Measurements from ENCODE around the gene FOSB. TPM values are rescaled to one million over a fixed set of nuclear protein-coding genes. Genes with fewer than 3 reads are reported as not detected.

FOSB gene
- total and polyA plus RNA-seq, 9 of the 15 experiments (the other 6 are each of a cell fraction or from before 2014, with no cell fraction given) = 0.11 to 2.7 (median 0.73) TPM

DNA sequence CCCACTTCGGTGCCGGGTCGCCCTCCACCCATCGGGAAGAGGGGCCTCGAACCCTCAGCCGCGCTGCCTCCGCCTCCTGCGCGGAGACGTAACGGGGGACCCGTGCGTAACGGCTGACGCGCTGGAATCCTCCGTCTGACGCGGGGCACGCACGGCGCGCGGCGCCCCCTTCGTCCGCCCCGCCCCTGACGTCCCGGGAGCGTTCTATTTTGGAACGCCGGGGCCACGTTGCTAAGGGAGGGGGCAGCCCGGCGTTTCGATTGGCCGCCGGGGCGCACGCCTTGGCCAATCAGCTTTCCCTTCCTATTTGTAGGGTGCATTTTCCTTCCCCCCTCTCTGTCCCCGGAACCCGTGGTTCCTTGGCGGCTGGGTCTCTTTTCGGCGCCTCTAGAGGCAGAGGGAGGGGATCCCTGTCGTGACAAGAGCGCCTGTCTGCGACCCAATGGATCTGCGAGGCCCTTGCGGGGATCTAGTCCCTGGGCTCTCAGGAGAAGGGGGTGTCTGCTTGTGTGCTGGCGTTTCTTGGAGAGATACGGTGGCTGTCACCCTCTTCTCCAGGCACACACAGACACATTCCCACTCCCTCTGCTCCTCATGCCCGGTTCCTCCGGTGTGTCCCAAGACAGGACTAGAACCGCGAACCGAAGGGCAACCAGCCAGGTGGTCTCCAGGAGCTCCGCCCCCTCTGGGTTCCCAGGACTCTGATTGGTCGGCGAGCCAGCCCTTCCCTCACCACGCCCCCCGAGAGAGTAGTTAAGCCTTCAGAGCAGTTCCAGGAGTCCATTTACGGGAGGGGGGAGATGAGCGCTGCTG is 1.5 kb downstream of the FOSB start (continued):
- TF ChIP-seq, protein P1, sequence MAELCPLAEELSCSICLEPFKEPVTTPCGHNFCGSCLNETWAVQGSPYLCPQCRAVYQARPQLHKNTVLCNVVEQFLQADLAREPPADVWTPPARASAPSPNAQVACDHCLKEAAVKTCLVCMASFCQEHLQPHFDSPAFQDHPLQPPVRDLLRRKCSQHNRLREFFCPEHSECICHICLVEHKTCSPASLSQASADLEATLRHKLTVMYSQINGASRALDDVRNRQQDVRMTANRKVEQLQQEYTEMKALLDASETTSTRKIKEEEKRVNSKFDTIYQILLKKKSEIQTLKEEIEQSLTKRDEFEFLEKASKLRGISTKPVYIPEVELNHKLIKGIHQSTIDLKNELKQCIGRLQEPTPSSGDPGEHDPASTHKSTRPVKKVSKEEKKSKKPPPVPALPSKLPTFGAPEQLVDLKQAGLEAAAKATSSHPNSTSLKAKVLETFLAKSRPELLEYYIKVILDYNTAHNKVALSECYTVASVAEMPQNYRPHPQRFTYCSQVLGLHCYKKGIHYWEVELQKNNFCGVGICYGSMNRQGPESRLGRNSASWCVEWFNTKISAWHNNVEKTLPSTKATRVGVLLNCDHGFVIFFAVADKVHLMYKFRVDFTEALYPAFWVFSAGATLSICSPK (IDR thresholded peaks at IDR 0.05; ENCODE audit: borderline replicate concordance) = no peak
- TF ChIP-seq, protein P2, sequence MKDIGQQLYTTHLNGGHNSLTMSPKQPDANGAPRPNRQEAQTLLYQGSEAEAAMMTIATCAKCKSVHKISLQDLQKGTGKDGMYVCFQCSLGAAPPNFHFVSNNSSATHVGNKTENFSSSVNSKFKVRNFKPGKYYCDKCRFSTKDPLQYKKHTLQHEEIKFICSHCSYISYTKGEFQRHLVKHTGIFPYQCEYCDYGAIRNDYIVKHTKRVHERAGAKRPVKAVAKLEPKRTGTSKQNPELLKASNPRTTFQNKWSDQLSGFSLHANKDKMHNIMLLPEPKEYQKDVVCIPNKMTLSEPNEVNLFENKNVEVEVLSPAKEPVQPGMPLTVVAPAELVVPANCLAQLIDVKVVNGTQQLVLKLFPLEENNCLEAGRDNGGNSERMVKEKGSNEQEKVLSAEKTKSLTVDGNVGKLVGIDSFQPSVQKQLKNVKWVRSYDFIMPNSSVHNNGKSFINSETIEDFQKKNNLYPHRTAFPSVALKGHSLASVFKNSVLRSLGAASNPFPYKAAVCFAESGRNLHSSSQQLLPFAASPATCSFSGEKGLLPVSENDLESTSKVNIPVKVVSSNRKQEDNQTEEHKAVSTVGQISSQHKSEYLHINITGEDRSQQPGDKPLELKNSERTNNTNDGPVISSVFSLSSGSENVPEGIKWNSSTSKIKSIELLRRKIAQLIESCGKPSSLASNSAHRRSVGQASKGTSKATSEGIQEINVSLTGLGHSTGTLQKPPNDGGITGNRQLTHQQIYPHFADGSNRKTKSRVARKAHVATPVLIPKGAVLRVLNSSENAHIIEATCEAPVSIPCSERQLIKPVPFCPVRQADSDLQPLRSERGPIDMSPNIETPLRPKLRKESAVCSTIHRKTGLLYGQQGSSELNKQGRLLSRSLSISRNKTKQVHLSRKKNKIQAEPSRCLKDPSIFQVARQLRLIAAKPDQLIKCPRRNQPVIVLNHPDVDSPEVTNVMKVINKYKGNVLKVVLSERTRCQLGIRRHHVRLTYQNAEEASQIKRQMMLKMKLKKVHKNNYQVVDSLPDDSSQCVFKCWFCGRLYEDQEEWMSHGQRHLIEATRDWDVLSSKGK (CRISPR knock-in tag; IDR thresholded peaks at IDR 0.05) = no peak
- TF ChIP-seq SRSF1 (IDR thresholded peaks at IDR 0.05; ENCODE audit: low read depth, low read length) = no peak
- peak; percentile 86 for TF ChIP-seq SAP30 (IDR thresholded peaks at IDR 0.05; ENCODE audit: borderline replicate concordance, insufficient read depth, low read depth, low read length, poor library complexity, severe bottlenecking)
- peak; percentile 39 to 48; a peak in 1 of 4 replicates for TF ChIP-seq FOXK2 (conservative IDR thresholded peaks at IDR 0.05 in 1 of 2, IDR thresholded peaks at IDR 0.05 in 1 of 2; ENCODE audit: low read depth in 2 of 2)
- no peak for TF ChIP-seq ZNF79 (CRISPR knock-in tag; IDR thresholded peaks at IDR 0.05; ENCODE audit: low read depth)
- TF ChIP-seq FUS (optimal IDR thresholded peaks at IDR 0.05; ENCODE audit: low read depth, low read length) = no peak
- TF ChIP-seq MCM2 (IDR thresholded peaks at IDR 0.05; ENCODE audit: low read depth) = no peak
- peak; percentile 86 for TF ChIP-seq CTBP1 (IDR thresholded peaks at IDR 0.05; ENCODE audit: borderline replicate concordance)
- TF ChIP-seq HMGN3 (IDR thresholded peaks at IDR 0.05; ENCODE audit: borderline replicate concordance, extremely low read depth, insufficient read length, low read depth, low read length) = peak; percentile 97
- TF ChIP-seq HIVEP1 (CRISPR knock-in tag; IDR thresholded peaks at IDR 0.05) = peak; percentile 60; the same call in 1 of the 2 replicates
- no peak for TF ChIP-seq RAD51 (IDR thresholded peaks at IDR 0.05; ENCODE audit: borderline replicate concordance, low read depth)
- TF ChIP-seq BHLHE40 (IDR thresholded peaks at IDR 0.05; ENCODE audit: low read length) = peak; percentile 73
- no peak for TF ChIP-seq MYBL2 (IDR thresholded peaks at IDR 0.05; ENCODE audit: low read depth)
- no peak for TF ChIP-seq MYBL2 (CRISPR knock-in tag; IDR thresholded peaks at IDR 0.05; ENCODE audit: borderline replicate concordance)
- TF ChIP-seq MEF2D (tag; conservative IDR thresholded peaks at IDR 0.05; ENCODE audit: low read depth) = peak; percentile 64; the same call in 1 of the 2 replicates
- no peak for TF ChIP-seq MIER1 (IDR thresholded peaks at IDR 0.05; ENCODE audit: low read depth)
- no peak for TF ChIP-seq FIP1L1 (IDR thresholded peaks at IDR 0.05; ENCODE audit: low read depth, low read length, poor library complexity, severe bottlenecking)
- no peak for TF ChIP-seq ZBTB17 (CRISPR knock-in tag; IDR thresholded peaks at IDR 0.05)
- peak in 1 of 2 experiments; percentile 76; a peak in 2 of 4 replicates for TF ChIP-seq SRF (CRISPR knock-in tag; IDR thresholded peaks at IDR 0.05)
- 0 out of 2 replicates have a peak, but pooled peaks have one; percentile 46 for TF ChIP-seq KLF13 (tag; IDR thresholded peaks at IDR 0.05; ENCODE audit: borderline replicate concordance, low read depth)
- TF ChIP-seq IFI16 (CRISPR knock-in tag; IDR thresholded peaks at IDR 0.05) = no peak
- TF ChIP-seq ERF (CRISPR knock-in tag; IDR thresholded peaks at IDR 0.05) = no peak
